SK-N-SH treated with all-trans-retinoic acid at 6 μM for 48 hours (cell line): ENCODE results near the gene NOSIP.

Experiments
- ATAC-seq: fragments of 200-7000 bp; cut with Tn5 transposase; 3 replicates; pipeline ENCODE4 v1.9.1; 2020; ENCODE audit warnings: mild to moderate bottlenecking, moderate library complexity
- ARNTL ChIP-seq: fragments of 450-650 bp; formaldehyde crosslinking; IDR thresholded peaks from 2 replicates; pipeline ENCODE4 v1.5.0; 2020; ENCODE audit warnings: low read depth, mild to moderate bottlenecking, moderate library complexity, borderline replicate concordance
- CREB5 ChIP-seq: fragments of 250-450 bp; sonication (Bioruptor Pico); IDR thresholded peaks from 2 replicates; pipeline ENCODE4 v1.5.1; 2020; ENCODE audit warnings: low read depth, mild to moderate bottlenecking, moderate library complexity
- CSDC2 ChIP-seq: fragments of 250-450 bp; sonication (Bioruptor Pico); IDR thresholded peaks from 2 replicates; pipeline ENCODE4 v1.5.0; 2020; ENCODE audit warnings: mild to moderate bottlenecking, moderate library complexity
- GLIS3 ChIP-seq: fragments of 250-450 bp; sonication (Bioruptor Pico); IDR thresholded peaks from 2 replicates; pipeline ENCODE4 v1.5.0; 2020; ENCODE audit warnings: mild to moderate bottlenecking, moderate library complexity
- OSR1 ChIP-seq: fragments of 250-450 bp; sonication (Bioruptor Pico); IDR thresholded peaks from 2 replicates; pipeline ENCODE4 v1.8.0; 2022; ENCODE audit warnings: moderate library complexity, mild to moderate bottlenecking, inconsistent platforms
- PATZ1 ChIP-seq: fragments of 250-450 bp; sonication (Bioruptor Pico); IDR thresholded peaks from 2 replicates; pipeline ENCODE4 v1.8.0; 2020; ENCODE audit warnings: mild to moderate bottlenecking, moderate library complexity, borderline replicate concordance
- POU6F1 ChIP-seq: fragments of 250-450 bp; sonication (Bioruptor Pico); IDR thresholded peaks from 2 replicates; pipeline ENCODE4 v1.8.0; 2021; ENCODE audit warnings: low read depth, mild to moderate bottlenecking, moderate library complexity, borderline replicate concordance
- PPARA ChIP-seq: fragments of 250-450 bp; sonication (Bioruptor Pico); IDR thresholded peaks from 2 replicates; pipeline ENCODE4 v1.5.0; 2020; ENCODE audit warnings: mild to moderate bottlenecking, borderline replicate concordance
- RARB ChIP-seq: fragments of 250-450 bp; sonication (Bioruptor Pico); IDR thresholded peaks from 2 replicates; pipeline ENCODE4 v1.8.0; 2021; ENCODE audit warnings: mild to moderate bottlenecking, moderate library complexity
- SNAI2 ChIP-seq: fragments of 250-450 bp; sonication (Bioruptor Pico); IDR thresholded peaks from 2 replicates; pipeline ENCODE4 v1.5.0; 2020; ENCODE audit warnings: mild to moderate bottlenecking, moderate library complexity
- TSHZ2 ChIP-seq: fragments of 250-450 bp; sonication (Bioruptor Pico); IDR thresholded peaks from 2 replicates; pipeline ENCODE4 v1.5.0; 2020; ENCODE audit warnings: mild to moderate bottlenecking, moderate library complexity
- ZC3H10 ChIP-seq: fragments of 250-450 bp; sonication (Bioruptor Pico); IDR thresholded peaks from 2 replicates; pipeline ENCODE4 v1.5.1; 2021; ENCODE audit warnings: mild to moderate bottlenecking, moderate library complexity
- ZFP30 ChIP-seq: fragments of 450-650 bp; formaldehyde crosslinking; IDR thresholded peaks from 2 replicates; pipeline ENCODE4 v1.5.0; 2022; ENCODE audit warnings: mild to moderate bottlenecking, moderate library complexity
- ZNF565 ChIP-seq: fragments of 450-650 bp; formaldehyde crosslinking; conservative IDR thresholded peaks from 2 replicates; pipeline ENCODE4 v1.5.0; 2020; ENCODE audit warnings: low read depth, mild to moderate bottlenecking, moderate library complexity
- ZNF70 ChIP-seq: fragments of 450-650 bp; formaldehyde crosslinking; IDR thresholded peaks from 2 replicates; pipeline ENCODE4 v1.5.0; 2020; ENCODE audit warnings: mild to moderate bottlenecking, moderate library complexity
- TF ChIP-seq, protein P1 (sequence below): fragments of 250-450 bp; sonication (Bioruptor Pico); IDR thresholded peaks from 2 replicates; pipeline ENCODE4 v1.5.1; 2021; ENCODE audit warnings: mild to moderate bottlenecking, moderate library complexity

NOSIP gene

GRCh38 chr19:49564616-49565045 lies 15.7 kb downstream of the NOSIP start:
- no peak for ATAC-seq
- TF ChIP-seq TSHZ2 (CRISPR knock-in tag) (no peak), ZC3H10 (no peak), ZFP30 (CRISPR knock-in tag) (no peak), OSR1 (CRISPR knock-in tag) (no peak), ARNTL (CRISPR knock-in tag) (no peak), ZNF70 (no peak), PATZ1 (no peak), CREB5 (CRISPR knock-in tag) (no peak), SNAI2 (CRISPR knock-in tag) (no peak)
- TF ChIP-seq, protein P1, sequence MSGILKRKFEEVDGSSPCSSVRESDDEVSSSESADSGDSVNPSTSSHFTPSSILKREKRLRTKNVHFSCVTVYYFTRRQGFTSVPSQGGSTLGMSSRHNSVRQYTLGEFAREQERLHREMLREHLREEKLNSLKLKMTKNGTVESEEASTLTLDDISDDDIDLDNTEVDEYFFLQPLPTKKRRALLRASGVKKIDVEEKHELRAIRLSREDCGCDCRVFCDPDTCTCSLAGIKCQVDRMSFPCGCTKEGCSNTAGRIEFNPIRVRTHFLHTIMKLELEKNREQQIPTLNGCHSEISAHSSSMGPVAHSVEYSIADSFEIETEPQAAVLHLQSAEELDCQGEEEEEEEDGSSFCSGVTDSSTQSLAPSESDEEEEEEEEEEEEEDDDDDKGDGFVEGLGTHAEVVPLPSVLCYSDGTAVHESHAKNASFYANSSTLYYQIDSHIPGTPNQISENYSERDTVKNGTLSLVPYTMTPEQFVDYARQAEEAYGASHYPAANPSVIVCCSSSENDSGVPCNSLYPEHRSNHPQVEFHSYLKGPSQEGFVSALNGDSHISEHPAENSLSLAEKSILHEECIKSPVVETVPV (CRISPR knock-in tag), result no peak

DNA sequence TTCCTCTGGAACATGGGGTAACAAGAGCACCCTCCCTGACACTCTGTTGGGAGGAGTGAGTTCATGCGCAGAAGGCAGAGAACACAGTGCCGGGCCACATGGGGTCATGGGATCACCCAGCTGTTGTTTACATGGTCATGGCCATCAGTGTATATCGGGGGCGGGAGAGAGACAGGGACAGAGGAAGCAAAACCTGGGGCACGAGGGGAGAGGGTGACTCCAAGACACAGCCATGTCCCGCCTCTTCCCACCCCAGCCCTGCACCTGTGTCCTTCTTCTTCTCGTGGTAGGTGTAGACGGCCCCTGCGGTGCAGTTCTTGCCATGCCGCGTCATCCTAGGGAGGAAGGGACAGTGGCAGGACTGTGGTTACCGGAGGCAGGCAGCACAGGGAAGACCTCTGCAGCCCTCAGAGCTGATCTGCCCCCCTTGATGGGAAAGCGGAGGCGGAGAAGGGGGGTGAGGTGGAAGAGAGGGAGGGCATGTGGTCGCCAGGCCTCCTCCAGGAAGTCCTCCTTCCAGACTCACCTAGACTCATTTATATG lies 19.9 kb downstream of the NOSIP start:
- TF ChIP-seq, protein P1 (CRISPR knock-in tag), result no peak
- TF ChIP-seq CSDC2 (CRISPR knock-in tag), result no peak
- TF ChIP-seq ZNF565 (CRISPR knock-in tag), result no peak
- TF ChIP-seq POU6F1 (CRISPR knock-in tag), result no peak
- no peak for TF ChIP-seq RARB (CRISPR knock-in tag)
- no peak for TF ChIP-seq TSHZ2 (CRISPR knock-in tag)
- TF ChIP-seq PPARA (CRISPR knock-in tag), result no peak
- TF ChIP-seq GLIS3, result no peak
- TF ChIP-seq SNAI2 (CRISPR knock-in tag), result no peak
- no peak for ATAC-seq
